ENCODE data around the gene VEZT.

VEZT gene

DNA sequence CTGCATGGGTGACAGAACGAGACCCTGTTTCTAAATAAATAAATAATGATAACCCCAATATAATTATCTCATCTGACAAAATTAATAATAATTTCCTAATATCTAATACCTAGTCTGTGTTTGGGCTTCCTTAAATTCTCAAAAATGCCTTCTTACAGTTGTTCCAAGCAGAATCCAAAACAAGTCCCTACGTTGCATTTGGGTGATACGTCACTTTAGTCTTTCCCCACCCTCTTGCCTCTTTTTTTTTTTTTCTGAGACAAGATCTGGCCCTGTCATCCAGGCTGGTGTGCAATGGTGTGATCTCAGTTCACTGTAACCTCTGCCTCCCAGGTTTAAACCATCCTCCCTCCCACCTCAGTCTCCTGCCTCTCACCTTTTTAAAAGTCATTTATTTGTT is 26.7 kb downstream of the VEZT start:
- Histone ChIP-seq H3K4me3 (no peak overlapping the region), H3K9me3 (replicated peaks in 1 of 11) (peaks cover 3 to 15% (median 8%) of the 10 kb centered on the region in 11 experiments; a peak in 17 of 22 replicates), H3K27me3 (no peaks in the 10 kb centered on the region), H4K20me1 (peaks cover 9 to 93% (median 66%) of the 10 kb centered on the region in 11 experiments; a peak in 18 of 22 replicates), H3K4me1 (peaks cover 10 to 29% (median 23%) of the 10 kb centered on the region in 10 experiments), H3K27ac (no peak overlapping the region), H3K36me3 (peaks cover 27 to 61% (median 45%) of the 10 kb centered on the region in 11 experiments), H3K9ac (no peak overlapping the region), H3K4me2 (no peak overlapping the region)
- TF ChIP-seq Cebpa-rat (IDR thresholded peaks at IDR 0.05), result no peak

DNA sequence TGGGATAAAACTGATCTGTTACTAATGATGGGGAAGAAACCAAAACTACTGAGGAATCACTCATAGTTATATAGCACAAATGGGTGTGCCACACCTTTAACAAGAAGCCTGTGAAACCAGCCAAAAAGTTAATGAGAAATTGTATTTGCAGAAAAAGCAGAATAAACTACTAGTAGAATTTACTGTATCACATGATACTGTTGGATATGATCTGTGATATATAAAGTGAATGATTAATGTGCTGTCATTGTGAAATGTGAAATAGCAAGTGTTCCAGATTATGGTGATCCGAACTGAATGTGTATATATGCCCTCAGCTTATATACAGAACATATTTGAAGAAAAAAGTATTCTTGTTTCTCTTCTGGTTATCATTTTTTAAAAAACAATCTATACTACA is 30.5 kb downstream of the VEZT start:
- peaks cover 4 to 84% (median 58%) of the 10 kb centered on the region in 11 experiments; a peak in 17 of 22 replicates for H4K20me1 ChIP-seq
- peaks cover 10 to 29% (median 19%) of the 10 kb centered on the region in 10 experiments for H3K4me1 ChIP-seq
- H3K27ac ChIP-seq, result no peak overlapping the region
- no peaks in the 10 kb centered on the region for H3K27me3 ChIP-seq
- 0 out of 22 replicates have a peak, but pooled peaks cover 0 to 5% (median 0%) of the 10 kb centered on the region in 11 experiments for H3K9me3 ChIP-seq (replicated peaks in 1 of 11)
- no peak overlapping the region for H3K4me3 ChIP-seq
- no peak for TF ChIP-seq Cebpa-rat (IDR thresholded peaks at IDR 0.05)
- H3K36me3 ChIP-seq, result peaks cover 24 to 45% (median 34%) of the 10 kb centered on the region in 11 experiments
- no peak overlapping the region for H3K9ac ChIP-seq
- no peak overlapping the region for H3K4me2 ChIP-seq

DNA sequence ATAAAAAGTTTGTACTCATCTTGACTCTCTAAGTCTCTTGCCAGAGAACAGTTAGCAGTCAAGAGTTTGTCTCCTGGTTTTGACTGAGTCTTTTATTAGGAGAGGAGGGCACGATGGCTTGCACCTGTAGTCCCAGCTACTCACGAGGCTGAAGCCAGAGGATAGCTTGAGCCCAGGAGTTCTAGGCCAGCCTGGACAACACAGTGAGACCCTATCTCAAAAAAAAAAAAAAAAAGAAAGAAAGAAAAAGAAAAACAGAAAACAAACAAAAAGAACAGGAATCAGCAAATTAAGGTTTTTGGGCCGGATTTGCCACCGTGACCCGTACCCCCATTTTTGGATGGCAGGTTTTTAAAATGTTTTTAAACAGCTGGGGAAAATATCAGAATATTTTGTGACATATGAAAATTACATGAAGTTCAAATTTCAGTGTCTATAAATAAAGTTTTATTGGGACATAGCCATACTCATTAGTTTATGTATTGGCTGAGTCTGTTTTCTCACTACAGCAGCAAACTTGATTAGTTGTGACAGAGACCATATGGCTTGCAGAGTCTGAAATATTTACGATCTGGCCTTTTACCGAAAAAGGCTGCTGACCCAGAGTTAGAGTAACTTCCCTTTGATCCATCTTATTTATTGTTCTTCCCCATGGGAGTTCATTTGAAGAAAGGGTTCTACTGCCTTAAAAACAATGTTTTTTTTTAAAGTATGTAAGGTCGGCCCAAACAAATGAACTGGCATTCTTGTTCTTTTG is 31.2 kb downstream of the VEZT start:
- H3K4me1 ChIP-seq, result peaks cover 10 to 29% (median 19%) of the 10 kb centered on the region in 10 experiments
- peaks cover 4 to 77% (median 54%) of the 10 kb centered on the region in 11 experiments; a peak in 17 of 22 replicates for H4K20me1 ChIP-seq
- H3K36me3 ChIP-seq, result peaks cover 24 to 45% (median 34%) of the 10 kb centered on the region in 11 experiments
- no peak overlapping the region for H3K9ac ChIP-seq
- H3K4me2 ChIP-seq, result no peak overlapping the region
- 0 out of 22 replicates have a peak, but pooled peaks cover 0 to under 1% (median 0%) of the 10 kb centered on the region in 11 experiments for H3K9me3 ChIP-seq (replicated peaks in 1 of 11)
- H3K27ac ChIP-seq, result no peak overlapping the region
- no peak for TF ChIP-seq Cebpa-rat (IDR thresholded peaks at IDR 0.05)
- H3K4me3 ChIP-seq, result no peak overlapping the region
- H3K27me3 ChIP-seq, result no peaks in the 10 kb centered on the region

DNA sequence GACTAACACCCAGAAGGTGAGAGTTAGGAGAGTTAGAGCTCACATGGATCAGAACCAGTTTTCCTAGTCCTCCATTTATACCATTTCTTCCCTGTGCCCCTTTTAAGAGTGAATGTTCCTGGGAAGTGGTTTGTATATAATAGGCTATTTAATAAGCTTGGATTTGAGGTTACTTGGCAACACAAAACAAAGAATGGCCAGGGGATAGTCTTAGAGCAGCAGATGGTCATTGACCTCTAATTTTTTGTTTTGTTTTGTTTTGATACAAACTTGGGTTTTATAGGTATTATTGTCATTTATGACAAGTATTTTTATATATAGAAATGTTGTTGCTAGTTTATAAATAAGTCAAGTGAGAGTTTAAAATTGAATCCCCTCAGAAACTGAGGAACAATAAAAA is 35.8 kb downstream of the VEZT start:
- no peak for TF ChIP-seq Cebpa-rat (IDR thresholded peaks at IDR 0.05)
- peaks cover 62 to 76% (median 68%) of the 10 kb centered on the region in 11 experiments for H3K36me3 ChIP-seq

DNA sequence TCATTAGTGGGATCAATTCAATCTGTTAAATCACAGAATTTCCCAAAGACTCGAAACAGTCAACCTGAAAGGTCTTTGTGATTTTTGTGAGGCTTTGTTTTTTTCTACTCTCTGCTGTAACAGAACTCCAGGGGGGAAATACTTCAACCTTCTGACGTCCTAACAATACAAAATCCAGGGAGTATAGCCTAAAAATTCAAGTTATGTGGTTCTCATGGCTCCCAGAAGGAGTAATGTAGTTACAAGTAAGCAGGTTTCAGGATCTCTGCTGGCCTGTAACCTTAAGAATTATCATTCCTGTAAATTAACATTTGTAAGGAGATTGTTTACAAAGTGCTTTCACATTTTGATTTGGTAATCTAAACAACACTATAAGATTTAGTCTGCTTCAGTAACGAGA is 39.9 kb downstream of the VEZT start:
- Histone ChIP-seq H3K36me3 (peaks cover 89 to 100% (median 97%) of the 10 kb centered on the region in 11 experiments), H3K9ac (no peak overlapping the region), H3K27me3 (no peaks in the 10 kb centered on the region), H3K4me1 (no peaks in the 10 kb centered on the region; a peak in 2 of 20 replicates), H3K4me3 (no peak overlapping the region), H3K9me3 (replicated peaks in 1 of 11) (no peaks in the 10 kb centered on the region), H4K20me1 (peaks cover 0 to 13% (median 0%) of the 10 kb centered on the region in 11 experiments; a peak in 8 of 22 replicates), H3K27ac (no peak overlapping the region), H3K4me2 (no peak overlapping the region)
- no peak for TF ChIP-seq Cebpa-rat (IDR thresholded peaks at IDR 0.05)

More for the DNA sequence above, 35.8 kb downstream of the VEZT start:
- Histone ChIP-seq H3K27ac (no peak overlapping the region), H4K20me1 (peaks cover 0 to 34% (median 14%) of the 10 kb centered on the region in 11 experiments; a peak in 15 of 22 replicates), H3K27me3 (no peaks in the 10 kb centered on the region), H3K4me3 (no peak overlapping the region), H3K9ac (no peak overlapping the region), H3K4me1 (no peaks in the 10 kb centered on the region; a peak in 1 of 20 replicates), H3K4me2 (no peak overlapping the region), H3K9me3 (replicated peaks in 1 of 11) (no peaks in the 10 kb centered on the region)

DNA sequence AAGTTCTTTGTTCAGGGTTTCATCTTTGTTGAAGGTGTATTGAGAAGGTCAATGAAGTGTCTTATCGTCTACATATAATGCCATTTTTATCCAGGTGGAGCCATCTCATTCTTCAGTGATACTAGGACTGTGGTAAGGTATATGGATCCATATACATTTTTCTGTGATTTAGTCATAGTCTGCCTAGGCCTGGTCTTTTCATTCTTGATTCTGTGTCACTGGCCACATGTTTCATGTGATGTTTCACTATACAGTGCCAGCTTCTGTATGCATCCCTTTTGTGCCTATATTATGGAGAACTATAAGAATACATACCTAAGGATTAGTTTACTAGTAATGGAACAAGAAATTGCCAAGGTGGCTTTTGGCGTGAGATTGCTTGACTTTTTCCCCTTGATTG is 40.5 kb downstream of the VEZT start:
- no peak overlapping the region for H3K4me2 ChIP-seq
- H3K9me3 ChIP-seq (replicated peaks in 1 of 11), result no peaks in the 10 kb centered on the region
- no peak overlapping the region for H3K27ac ChIP-seq
- TF ChIP-seq Cebpa-rat (IDR thresholded peaks at IDR 0.05), result no peak
- H3K9ac ChIP-seq, result no peak overlapping the region
- H3K4me3 ChIP-seq, result no peak overlapping the region
- no peaks in the 10 kb centered on the region; a peak in 2 of 20 replicates for H3K4me1 ChIP-seq
- no peaks in the 10 kb centered on the region for H3K27me3 ChIP-seq
- peaks cover 0 to 13% (median 0%) of the 10 kb centered on the region in 11 experiments; a peak in 7 of 22 replicates for H4K20me1 ChIP-seq
- peaks cover 89 to 100% (median 97%) of the 10 kb centered on the region in 11 experiments for H3K36me3 ChIP-seq

DNA sequence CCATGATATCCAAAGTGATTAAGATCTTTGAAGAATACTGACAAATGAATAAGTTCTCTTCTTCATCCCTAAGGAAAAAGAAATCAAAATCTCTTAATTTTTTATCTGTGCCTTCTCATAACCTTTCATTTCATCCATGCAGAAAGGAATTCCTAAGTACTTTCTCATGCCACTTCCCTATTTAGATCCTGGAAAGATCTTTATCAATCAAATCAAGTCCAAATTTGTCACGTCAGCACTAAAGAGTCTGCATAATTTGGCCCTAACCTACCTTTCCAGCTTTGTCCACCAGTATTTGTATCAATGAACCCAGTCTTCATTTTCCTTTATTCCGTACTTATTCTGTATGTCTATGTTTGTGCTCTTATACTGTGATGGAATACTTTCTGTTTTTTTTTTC is 41.2 kb downstream of the VEZT start:
- H3K4me1 ChIP-seq, result no peaks in the 10 kb centered on the region; a peak in 2 of 20 replicates
- H3K27me3 ChIP-seq, result no peaks in the 10 kb centered on the region
- no peak overlapping the region for H3K4me3 ChIP-seq
- peaks cover 0 to 13% (median 0%) of the 10 kb centered on the region in 11 experiments; a peak in 7 of 22 replicates for H4K20me1 ChIP-seq
- H3K9me3 ChIP-seq (replicated peaks in 1 of 11), result no peaks in the 10 kb centered on the region
- no peak for TF ChIP-seq Cebpa-rat (IDR thresholded peaks at IDR 0.05)
- H3K36me3 ChIP-seq, result peaks cover 89 to 100% (median 97%) of the 10 kb centered on the region in 11 experiments
- no peak overlapping the region for H3K9ac ChIP-seq
- no peak overlapping the region for H3K4me2 ChIP-seq
- no peak overlapping the region for H3K27ac ChIP-seq

DNA sequence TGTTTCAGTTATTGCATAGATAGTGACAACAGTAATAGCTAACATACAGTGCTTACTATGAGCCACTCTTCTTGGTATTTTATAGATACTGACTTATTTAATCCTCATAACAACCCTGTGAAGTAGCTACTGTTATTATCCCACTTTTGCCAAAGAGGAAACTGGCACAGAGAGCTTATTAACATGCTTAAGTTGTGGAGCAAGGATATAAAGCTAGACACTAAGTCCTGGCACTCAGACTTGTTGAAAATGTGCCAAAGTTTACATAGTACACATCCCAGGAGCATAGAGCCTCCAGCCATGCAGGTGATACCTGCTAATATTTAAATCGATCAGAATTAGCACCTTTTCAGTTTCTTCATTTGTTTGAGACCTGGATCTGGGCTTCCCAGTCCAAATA is 41.8 kb downstream of the VEZT start:
- no peak overlapping the region for H3K27ac ChIP-seq
- no peaks in the 10 kb centered on the region; a peak in 2 of 20 replicates for H3K4me1 ChIP-seq
- peaks cover 0 to 13% (median 0%) of the 10 kb centered on the region in 11 experiments; a peak in 6 of 22 replicates for H4K20me1 ChIP-seq
- no peak overlapping the region for H3K4me2 ChIP-seq
- TF ChIP-seq Cebpa-rat (IDR thresholded peaks at IDR 0.05), result no peak
- H3K27me3 ChIP-seq, result no peaks in the 10 kb centered on the region
- H3K9ac ChIP-seq, result no peak overlapping the region
- H3K36me3 ChIP-seq, result peaks cover 87 to 100% (median 96%) of the 10 kb centered on the region in 11 experiments
- H3K4me3 ChIP-seq, result no peak overlapping the region
- H3K9me3 ChIP-seq (replicated peaks in 1 of 11), result no peaks in the 10 kb centered on the region

DNA sequence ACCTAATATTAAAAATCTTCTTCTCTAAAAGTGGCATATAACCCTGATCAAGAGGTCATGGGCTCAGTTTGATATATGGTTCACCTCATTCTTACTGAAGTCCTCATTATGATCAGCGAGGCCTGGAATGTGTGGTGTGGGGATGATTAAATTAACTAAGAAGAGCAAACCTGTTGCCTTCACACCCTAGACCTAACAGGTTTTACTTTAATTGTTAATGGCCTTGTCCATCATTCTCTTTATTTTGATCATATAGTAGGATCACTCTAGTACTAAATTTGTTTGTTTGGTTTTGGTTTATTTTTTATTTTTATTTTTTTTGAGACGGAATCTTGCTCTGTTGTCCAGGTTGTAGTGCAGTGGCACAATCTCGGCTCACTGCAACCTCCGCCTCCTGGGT is 43.5 kb downstream of the VEZT start:
- Histone ChIP-seq H3K27ac (no peak overlapping the region), H3K9ac (no peak overlapping the region), H3K9me3 (replicated peaks in 1 of 11) (no peaks in the 10 kb centered on the region), H3K4me1 (no peaks in the 10 kb centered on the region; a peak in 2 of 20 replicates), H3K4me3 (no peak overlapping the region), H4K20me1 (peaks cover 0 to 13% (median 0%) of the 10 kb centered on the region in 11 experiments; a peak in 6 of 22 replicates), H3K27me3 (no peaks in the 10 kb centered on the region), H3K4me2 (no peak overlapping the region), H3K36me3 (peaks cover 83 to 100% (median 93%) of the 10 kb centered on the region in 11 experiments)
- no peak for TF ChIP-seq Cebpa-rat (IDR thresholded peaks at IDR 0.05)

All from BLaER1 treated with 17β-estradiol and CSF1 and Interleukin-3, amounts not matched to agents 10 nM and 100 nM (cell line).